Endodermal cell (in vitro differentiated cells): ENCODE measurements around the gene FKRP. TPM values are rescaled to one million over a fixed set of nuclear protein-coding genes. Genes with fewer than 3 reads are reported as not detected.

ENCODE experiments used
- DNase-seq: peaks from one replicate; pipeline ENCODE4 v3.0.0-alpha.2; 2017
- H3K27ac ChIP-seq: 2 replicates; pipeline ENCODE4 v1.5.1; 2013; ENCODE audit warnings: mild to moderate bottlenecking, low read depth, low read length, moderate library complexity
- H3K27me3 ChIP-seq: 2 replicates; pipeline ENCODE4 v1.6.1; 2013; ENCODE audit warnings: mild to moderate bottlenecking, low read length, moderate library complexity; ENCODE audit not compliant: insufficient read depth, control insufficient read depth, poor library complexity, severe bottlenecking
- H3K36me3 ChIP-seq: 2 replicates; pipeline ENCODE4 v1.7.0; 2013; ENCODE audit warnings: mild to moderate bottlenecking, low read length, moderate library complexity; ENCODE audit not compliant: control insufficient read depth, insufficient read depth
- H3K4me1 ChIP-seq: one replicate; pipeline ENCODE4 v1.7.0; 2013; ENCODE audit warnings: low read length; ENCODE audit not compliant: control insufficient read depth, insufficient read depth
- H3K4me3 ChIP-seq: 2 replicates; pipeline ENCODE4 v1.5.1; 2013; ENCODE audit warnings: mild to moderate bottlenecking, low read length, moderate library complexity
- H3K9ac ChIP-seq: 2 replicates; pipeline ENCODE4 v1.6.1; 2013; ENCODE audit warnings: mild to moderate bottlenecking, low read length, moderate library complexity; ENCODE audit not compliant: poor library complexity, severe bottlenecking; ENCODE audit errors: extremely low read depth
- H3K9me3 ChIP-seq: 2 replicates; pipeline ENCODE4 v1.6.1; 2013; ENCODE audit warnings: mild to moderate bottlenecking, low read length, moderate library complexity; ENCODE audit not compliant: control insufficient read depth
- H3K27ac Mint-ChIP-seq: 2 replicates; pipeline ENCODE4 v1.8.0; 2020; ENCODE audit warnings: mixed read lengths
- H3K27me3 Mint-ChIP-seq: 2 replicates; pipeline ENCODE4 v1.8.0; 2021; ENCODE audit warnings: mild to moderate bottlenecking, mixed read lengths; ENCODE audit not compliant: insufficient read depth
- H3K36me3 Mint-ChIP-seq: 2 replicates; pipeline ENCODE4 v1.8.0; 2020; ENCODE audit warnings: low read depth, mixed read lengths
- H3K4me1 Mint-ChIP-seq: 2 replicates; pipeline ENCODE4 v1.8.0; 2020; ENCODE audit warnings: mixed read lengths
- H3K4me3 Mint-ChIP-seq: 2 replicates; pipeline ENCODE4 v1.8.0; 2020; ENCODE audit warnings: mild to moderate bottlenecking, moderate library complexity, mixed read lengths
- H3K9me3 Mint-ChIP-seq: 2 replicates; pipeline ENCODE4 v1.8.0; 2020; ENCODE audit warnings: mild to moderate bottlenecking, mixed read lengths
- CTCF ChIP-seq: fragments of 200-600 bp; sonication (generic); conservative IDR thresholded peaks from 2 replicates; pipeline ENCODE4 v1.5.0; 2021; ENCODE audit warnings: antibody characterized with exemption, mild to moderate bottlenecking
- WGBS, 2 experiments: methylation state at CpG; one replicate each; pipeline versions ENCODE4 v1.1.5 to v1.1.7; 2013; ENCODE audit warnings: missing lambda C conversion rate in 2 of 2, mixed read lengths in 1 of 2; ENCODE audit not compliant: insufficient coverage in 1 of 2, insufficient read length in 1 of 2; 5-methylcytosine and 5-hydroxymethylcytosine counted together
- microRNA-seq: library from miRNA; unstranded; fragments of <30 nt; microRNA quantifications from one replicate; pipeline ENCODE4 v1.2.0, GENCODE V29; 2020; ENCODE audit warnings: borderline microRNAs expressed
- total RNA-seq, 2 donors: library from RNA; stranded (reverse); fragmentation: NEBNext Ultra II Directional in 1 of 2; extraction: Animal tissue kit (Norgen Biotek cat#: 25700) in 1 of 2; gene quantifications; 2 replicates in 1 of 2; 3 replicates in 1 of 2; pipeline ENCODE4 v1.2.1, GENCODE V29; 2021

The FKRP gene
- total RNA-seq, 2 donors from 2014 or later: 19.8 to 33.7 TPM

DNA sequence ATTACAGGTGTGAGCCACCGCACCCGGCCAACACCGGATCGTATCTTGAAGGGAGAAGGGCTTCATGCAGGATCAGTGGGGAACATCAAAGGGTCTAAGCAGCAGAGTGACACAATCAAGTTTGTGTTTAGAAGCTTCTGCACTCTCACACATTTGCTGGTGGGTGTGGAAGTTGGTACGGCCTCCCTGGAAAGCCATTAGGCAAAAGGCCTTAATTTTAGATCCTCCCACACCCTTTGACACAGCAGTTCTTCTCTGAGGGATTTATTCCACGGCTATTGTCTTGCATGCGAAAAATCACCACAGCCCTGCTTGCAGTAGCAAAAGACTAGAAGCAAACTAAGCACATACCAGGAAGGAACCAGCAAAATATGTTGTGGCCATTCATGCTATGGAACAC lies 60.8 kb downstream of the FKRP start:
- no peak overlapping the region for H3K4me3 ChIP-seq
- Mint-ChIP-seq H3K9me3 (no peaks in the 10 kb centered on the region), H3K27ac (no peak overlapping the region), H3K27me3 (peaks cover 20% of the 10 kb centered on the region), H3K4me3 (no peak overlapping the region), H3K4me1 (no peaks in the 10 kb centered on the region), H3K36me3 (no peaks in the 10 kb centered on the region)
- no peaks in the 10 kb centered on the region for H3K4me1 ChIP-seq
- H3K36me3 ChIP-seq: no peaks in the 10 kb centered on the region
- H3K9ac ChIP-seq: no peak overlapping the region
- H3K9me3 ChIP-seq: no peaks in the 10 kb centered on the region
- no peak for DNase-seq
- TF ChIP-seq CTCF: no peak
- H3K27me3 ChIP-seq: no peaks in the 10 kb centered on the region
- 89 to 95% methylated on average over 6 to 7 of the region's 7 CpGs for WGBS, 2 experiments
- no peak overlapping the region for H3K27ac ChIP-seq

Small RNA genes within 50 kb of the gene (microRNA-seq; reads per million reads assigned to microRNA genes)
- not detected for gene MIR320E

Other genes starting within 250 kb of the FKRP start
- gene CALM3, start 144.7 kb upstream of the FKRP start, total RNA-seq: 100 to 1,000 TPM; 564 to 573 TPM
- gene PTGIR, start 121.0 kb upstream of the FKRP start, total RNA-seq: not detected
- gene GNG8, start 109.9 kb upstream of the FKRP start, total RNA-seq: not detected
- under 1 TPM; 0.15 to 0.70 TPM for gene DACT3, start 84.9 kb upstream of the FKRP start, total RNA-seq
- gene PRKD2, start 28.9 kb upstream of the FKRP start, total RNA-seq: 10 to 100 TPM; 80.5 to 90.8 TPM
- gene STRN4, start 393 bp downstream of the FKRP start, total RNA-seq: 100 to 1,000 TPM; 142 to 155 TPM
- 10 to 100 TPM; 77.6 to 78.1 TPM for gene SLC1A5, start 42.5 kb downstream of the FKRP start, total RNA-seq
- gene AP2S1, start 104.8 kb downstream of the FKRP start, total RNA-seq: 100 to 1,000 TPM; 162 to 214 TPM
- 10 to 100 TPM; 41.4 to 41.6 TPM for gene ARHGAP35, start 114.9 kb downstream of the FKRP start, total RNA-seq